KOPT-K1 (cell line): ENCODE measurements around the gene PPP5C.
"Not testable (repeated sequence)": the region's sequence is repeated elsewhere in the genome, so short reads cannot be mapped to it uniquely, and the experiment has no call there.

Experiments
- H3K27ac ChIP-seq: fragments of 200-600 bp; sonication (generic); 2 replicates; pipeline ENCODE4 v1.5.1; 2016; ENCODE audit warnings: antibody characterized with exemption, mild to moderate bottlenecking, low read depth, low read length; ENCODE audit not compliant: poor library complexity, severe bottlenecking
- H3K36me3 ChIP-seq: fragments of 200-600 bp; sonication (generic); 2 replicates; pipeline ENCODE4 v1.5.1; 2017; ENCODE audit warnings: antibody characterized with exemption, mild to moderate bottlenecking, low read length, moderate library complexity; ENCODE audit not compliant: insufficient read depth
- H3K9me3 ChIP-seq: fragments of 200-600 bp; sonication (generic); 2 replicates; pipeline ENCODE4 v1.5.1; 2017; ENCODE audit warnings: antibody characterized with exemption, low read length, mild to moderate bottlenecking; ENCODE audit not compliant: insufficient read depth, poor library complexity, severe bottlenecking

The PPP5C gene

DNA sequence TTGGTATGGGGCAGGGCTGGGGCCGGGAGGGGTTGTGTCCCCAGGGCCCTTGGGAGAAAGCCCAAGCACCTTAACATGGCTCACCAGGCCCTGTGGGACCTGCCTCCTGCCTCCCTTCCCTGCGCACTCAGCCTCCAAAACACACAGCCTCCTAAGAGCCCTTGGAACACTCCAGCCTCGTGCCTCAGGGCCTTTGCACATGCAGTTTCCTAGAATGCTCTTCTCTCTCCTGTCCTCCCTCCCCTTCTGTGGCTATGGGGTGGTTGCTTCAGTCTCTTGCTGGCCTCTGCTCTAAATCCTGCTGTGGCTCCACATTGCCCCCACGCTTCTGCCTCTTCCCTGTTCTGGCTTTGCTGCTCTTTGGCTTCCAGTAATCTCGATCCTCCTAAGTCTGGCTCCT lies 26.3 kb upstream of the PPP5C start:
- peaks cover 5% of the 10 kb centered on the region for H3K9me3 ChIP-seq
- no peak overlapping the region for H3K27ac ChIP-seq
- H3K36me3 ChIP-seq = no peaks in the 10 kb centered on the region

DNA sequence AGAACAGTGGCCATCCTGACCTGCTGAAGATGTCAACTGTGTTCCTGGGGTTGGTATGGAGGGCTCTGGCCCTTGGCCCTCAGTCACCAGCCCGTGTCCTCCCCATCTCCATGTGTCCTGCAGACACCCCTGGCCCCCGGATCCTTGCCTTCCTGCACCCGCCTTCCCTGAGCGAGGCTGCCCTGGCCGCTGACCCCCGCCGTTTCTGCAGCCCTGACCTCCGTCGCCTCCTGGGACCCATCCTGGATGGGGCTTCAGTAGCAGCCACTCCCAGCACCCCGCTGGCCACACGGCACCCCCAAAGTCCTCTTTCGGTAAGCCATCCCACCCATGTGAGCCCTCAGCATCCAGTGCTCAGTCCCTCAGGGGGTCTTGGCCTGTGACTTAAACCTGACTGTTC lies 25.2 kb upstream of the PPP5C start:
- H3K9me3 ChIP-seq = peaks cover 15% of the 10 kb centered on the region
- H3K36me3 ChIP-seq = no peaks in the 10 kb centered on the region
- H3K27ac ChIP-seq = no peak overlapping the region

DNA sequence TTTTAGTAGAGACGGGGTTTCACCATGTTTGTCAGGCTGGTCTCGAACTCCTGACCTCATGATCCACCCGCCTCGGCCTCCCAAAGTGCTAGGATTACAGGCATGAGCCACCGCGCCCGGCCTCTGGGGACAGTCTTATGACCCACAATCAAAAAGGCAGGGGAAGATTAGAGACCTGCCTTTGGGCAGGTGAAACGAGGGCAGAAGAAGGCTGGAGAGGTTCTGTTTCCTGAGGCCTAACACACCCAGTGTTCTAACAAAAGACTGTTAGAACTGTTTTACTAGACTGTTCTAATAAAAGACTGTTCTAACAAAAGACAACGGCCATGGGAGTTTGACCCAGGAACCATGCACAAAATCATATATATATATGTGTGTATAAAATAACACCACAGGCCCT lies 23.7 kb upstream of the PPP5C start:
- H3K36me3 ChIP-seq, H3K27ac ChIP-seq: not testable (repeated sequence)
- H3K9me3 ChIP-seq = peaks cover 31% of the 10 kb centered on the region

DNA sequence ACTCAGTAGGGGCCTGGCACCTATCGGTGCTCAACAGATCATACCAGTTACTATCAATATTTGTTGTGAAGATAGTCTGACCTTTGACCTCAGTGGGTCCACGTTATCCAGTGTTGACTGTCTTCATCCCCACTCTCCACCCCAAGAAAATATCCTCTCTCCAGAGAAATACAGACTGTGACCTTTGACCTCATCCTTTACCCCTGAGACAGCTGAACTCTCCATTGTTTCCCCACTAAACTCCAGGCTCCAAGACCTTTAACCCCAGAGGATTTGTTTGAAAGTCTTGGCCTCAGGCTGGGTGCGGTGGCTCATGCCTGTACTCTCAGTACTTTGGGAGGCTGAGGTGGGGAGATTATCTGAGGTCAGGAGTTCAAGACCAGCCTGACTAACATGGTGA lies 22.6 kb upstream of the PPP5C start:
- peaks cover 41% of the 10 kb centered on the region for H3K9me3 ChIP-seq
- no peak overlapping the region for H3K27ac ChIP-seq
- H3K36me3 ChIP-seq = no peaks in the 10 kb centered on the region

DNA sequence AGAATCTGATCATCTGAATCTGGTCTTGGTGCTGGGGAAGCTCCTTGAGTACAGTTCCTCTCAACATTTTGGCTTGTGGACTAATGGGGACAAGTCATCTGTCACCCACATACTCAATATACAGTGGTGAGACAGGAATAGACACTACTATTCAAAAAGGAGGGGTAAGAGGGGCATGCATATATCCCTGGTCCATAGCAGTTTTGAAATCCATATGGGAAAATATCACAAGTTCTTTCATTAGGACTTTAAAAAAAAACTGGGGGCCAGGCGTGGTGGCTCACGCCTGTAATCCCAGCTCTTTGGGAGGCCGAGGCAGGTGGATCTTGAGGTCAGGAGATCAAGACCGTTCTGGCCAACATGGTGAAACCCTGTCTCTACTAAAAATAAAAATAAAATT lies 20.3 kb upstream of the PPP5C start:
- Histone ChIP-seq H3K9me3 (peaks cover 45% of the 10 kb centered on the region), H3K27ac (no peak overlapping the region), H3K36me3 (no peaks in the 10 kb centered on the region)

DNA sequence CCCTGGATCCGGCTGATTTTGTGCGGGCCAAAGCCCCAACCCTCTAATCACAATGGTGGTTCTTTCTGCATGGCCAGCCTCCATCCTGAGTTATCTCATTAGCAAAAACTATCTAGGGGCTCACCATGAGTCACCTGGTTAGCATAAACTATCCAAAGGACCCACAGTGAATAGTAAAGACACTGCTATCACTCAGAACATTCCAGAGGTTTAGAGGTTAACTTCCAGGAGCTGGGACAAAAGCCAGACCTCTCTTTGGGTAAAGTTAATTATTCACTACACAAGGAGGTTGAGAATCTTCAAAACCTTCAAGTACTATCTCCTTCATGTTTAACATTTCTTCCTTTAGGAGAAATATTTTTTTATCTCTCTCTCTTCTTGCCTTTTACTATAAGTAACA lies 18.8 kb upstream of the PPP5C start:
- no peak overlapping the region for H3K27ac ChIP-seq

DNA sequence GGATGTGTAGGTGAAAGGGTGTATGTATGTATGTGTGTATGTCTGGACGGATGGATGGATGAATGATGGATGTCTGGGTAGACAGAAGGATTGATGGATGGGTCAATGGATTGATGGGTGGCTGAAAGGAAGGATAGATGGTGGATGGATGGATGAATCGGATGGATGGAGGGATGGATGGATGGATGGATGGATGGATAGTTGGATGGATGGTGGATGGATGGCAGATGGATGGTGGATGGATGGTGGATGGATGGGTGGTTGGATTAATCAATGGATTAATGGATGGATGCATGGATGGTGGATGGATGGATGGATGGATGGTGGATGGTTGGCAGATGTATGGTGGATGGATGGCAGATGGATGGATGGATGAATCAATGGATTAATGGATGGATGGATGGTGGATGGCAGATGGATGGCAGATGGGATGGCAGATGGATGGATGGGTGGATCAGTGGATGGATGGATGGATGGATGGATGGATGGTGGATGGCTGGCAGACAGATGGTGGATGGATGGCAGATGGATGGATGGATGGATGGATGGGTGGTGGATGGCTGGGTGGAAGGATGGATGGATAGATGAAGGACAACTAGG lies 16.5 kb upstream of the PPP5C start:
- H3K9me3 ChIP-seq = peaks cover 42% of the 10 kb centered on the region
- H3K27ac ChIP-seq = no peak overlapping the region
- H3K36me3 ChIP-seq = no peaks in the 10 kb centered on the region

More for the DNA sequence above, 18.8 kb upstream of the PPP5C start:
- H3K36me3 ChIP-seq = no peaks in the 10 kb centered on the region
- H3K9me3 ChIP-seq = peaks cover 45% of the 10 kb centered on the region

DNA sequence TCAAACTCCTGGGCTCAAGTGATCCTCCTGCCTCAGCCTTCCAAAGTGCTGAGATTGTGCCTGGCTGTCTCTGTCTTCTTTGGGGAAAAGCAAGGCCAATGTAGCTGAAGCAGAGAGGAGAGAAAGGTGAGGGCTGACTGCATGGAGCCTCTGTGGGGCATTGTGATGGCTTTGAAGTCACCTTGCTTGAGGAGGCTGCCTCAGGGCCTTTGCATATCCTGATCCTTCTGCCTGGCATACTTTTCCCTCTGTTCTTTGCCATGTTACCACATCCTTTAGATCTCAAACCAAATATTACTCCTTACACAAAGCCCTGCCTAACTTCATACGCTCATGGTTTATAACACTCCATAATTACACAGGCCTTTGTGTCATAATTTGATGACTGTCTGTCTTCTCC lies 9.4 kb upstream of the PPP5C start:
- Histone ChIP-seq H3K27ac (no peak overlapping the region), H3K36me3 (no peaks in the 10 kb centered on the region), H3K9me3 (no peaks in the 10 kb centered on the region)

DNA sequence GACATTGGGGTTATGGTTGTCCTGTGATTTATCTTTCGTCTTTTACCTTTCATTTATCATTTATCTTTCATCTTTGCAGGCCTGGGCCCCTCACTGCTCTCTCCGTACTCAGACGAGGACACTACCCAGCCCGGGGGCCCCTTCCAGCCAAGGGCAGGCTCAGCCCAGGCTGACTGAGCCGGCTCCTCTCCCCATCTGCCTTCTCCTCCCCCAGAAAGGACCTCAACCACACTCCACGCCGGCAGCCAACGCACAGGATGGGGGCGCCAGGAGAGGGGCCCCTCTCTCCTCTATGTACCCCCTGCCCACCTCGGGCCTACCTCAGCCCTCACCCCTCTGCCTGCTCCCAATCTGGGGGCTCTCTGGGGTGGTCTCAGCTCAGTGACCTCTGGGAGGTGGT lies 7.4 kb upstream of the PPP5C start:
- no peak overlapping the region for H3K27ac ChIP-seq
- no peaks in the 10 kb centered on the region for H3K36me3 ChIP-seq

DNA sequence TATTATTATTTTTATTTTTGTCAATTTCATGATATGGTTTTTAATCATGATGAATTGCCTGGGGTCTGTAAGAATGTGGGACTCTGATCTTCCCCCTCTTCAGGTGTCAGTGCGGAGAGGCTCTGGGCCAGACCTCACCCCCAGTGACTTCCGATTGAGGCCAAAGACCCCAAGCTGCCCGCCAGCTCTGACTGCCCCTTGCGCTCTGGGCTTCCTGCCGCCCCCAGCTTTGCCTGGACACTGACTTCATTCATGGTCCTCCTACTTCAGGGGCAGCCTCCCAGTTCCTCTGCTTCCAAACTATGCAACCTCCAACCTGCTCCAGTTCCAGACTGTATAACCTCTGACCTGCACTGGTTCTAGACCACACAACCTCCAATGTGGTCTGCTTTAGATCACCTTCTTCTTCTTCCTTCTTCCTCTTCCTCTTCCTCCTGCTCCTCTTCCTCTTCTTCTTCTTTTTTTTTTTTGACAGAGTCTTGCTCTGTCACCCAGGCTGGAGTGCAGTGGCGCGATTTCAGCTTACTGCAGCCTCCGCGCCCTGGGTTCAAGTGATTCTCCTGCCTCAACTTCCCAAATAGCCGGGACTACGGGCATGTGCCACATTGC lies 6.7 kb upstream of the PPP5C start:
- H3K27ac ChIP-seq = no peak overlapping the region
- no peaks in the 10 kb centered on the region for H3K36me3 ChIP-seq
- no peaks in the 10 kb centered on the region for H3K9me3 ChIP-seq

More for the DNA sequence above, 7.4 kb upstream of the PPP5C start:
- no peaks in the 10 kb centered on the region for H3K9me3 ChIP-seq

DNA sequence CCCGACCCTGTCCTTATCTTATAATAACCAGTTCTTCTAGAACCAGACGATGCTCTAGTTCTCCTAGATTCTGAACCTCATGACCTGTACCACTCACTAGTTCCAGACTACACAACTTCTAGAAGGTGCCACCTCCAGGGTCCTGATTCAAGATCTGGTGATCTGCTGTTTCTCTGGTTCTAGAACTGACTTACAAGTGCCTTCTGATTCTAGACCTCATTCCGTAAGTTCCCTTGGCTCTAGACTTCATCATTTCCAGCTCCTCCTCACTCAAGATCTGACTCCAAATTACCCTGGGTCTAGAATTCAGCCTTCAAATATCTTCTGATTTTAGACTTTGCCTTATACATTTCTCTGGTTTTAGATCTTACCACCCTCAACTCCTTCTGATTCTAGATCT lies 5.0 kb upstream of the PPP5C start:
- no peaks in the 10 kb centered on the region for H3K36me3 ChIP-seq
- no peak overlapping the region for H3K27ac ChIP-seq
- H3K9me3 ChIP-seq = no peaks in the 10 kb centered on the region

DNA sequence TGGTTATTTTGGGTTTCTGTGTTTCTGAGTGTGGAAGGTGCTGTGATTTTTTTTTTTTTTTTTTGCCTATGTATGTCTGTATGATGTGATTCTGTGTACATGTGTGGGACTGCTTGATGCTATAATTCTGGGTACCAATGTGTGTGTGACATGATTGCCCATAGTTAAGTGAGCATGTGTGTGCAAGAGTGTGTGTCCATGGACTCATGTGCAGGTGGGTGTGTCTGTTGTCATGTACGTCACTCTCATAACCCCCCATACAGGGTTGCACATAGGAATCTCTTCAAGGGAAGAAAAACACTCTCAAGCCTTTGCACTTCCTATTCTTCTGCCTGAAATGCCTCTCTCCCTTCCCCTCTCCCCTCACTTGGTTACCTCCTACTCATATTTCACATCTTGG lies 2.5 kb upstream of the PPP5C start:
- H3K27ac ChIP-seq = no peak overlapping the region
- peaks cover 2% of the 10 kb centered on the region; the same call in 1 of the 2 replicates for H3K36me3 ChIP-seq
- H3K9me3 ChIP-seq = no peaks in the 10 kb centered on the region

DNA sequence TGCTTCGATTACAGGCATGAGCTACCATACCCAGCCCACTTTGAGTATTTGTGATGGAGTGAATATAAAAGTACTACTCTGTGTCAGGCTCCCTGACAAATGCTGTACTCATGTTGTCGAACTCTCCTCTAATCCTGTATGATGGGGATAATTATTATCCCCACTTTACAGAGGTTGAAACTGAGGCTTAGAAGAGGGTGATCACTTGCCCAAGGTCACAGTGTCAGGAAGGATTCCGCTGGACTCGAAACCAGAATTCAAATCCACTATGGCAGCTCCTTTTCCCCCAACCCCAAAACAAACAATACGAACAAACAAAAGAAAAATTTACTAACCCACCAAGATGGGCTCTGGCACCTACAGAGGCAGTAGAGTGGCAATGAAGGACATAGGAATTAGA lies 1.7 kb upstream of the PPP5C start:
- Histone ChIP-seq H3K27ac (no peak overlapping the region), H3K36me3 (peaks cover 4% of the 10 kb centered on the region; the same call in 1 of the 2 replicates), H3K9me3 (no peaks in the 10 kb centered on the region)

DNA sequence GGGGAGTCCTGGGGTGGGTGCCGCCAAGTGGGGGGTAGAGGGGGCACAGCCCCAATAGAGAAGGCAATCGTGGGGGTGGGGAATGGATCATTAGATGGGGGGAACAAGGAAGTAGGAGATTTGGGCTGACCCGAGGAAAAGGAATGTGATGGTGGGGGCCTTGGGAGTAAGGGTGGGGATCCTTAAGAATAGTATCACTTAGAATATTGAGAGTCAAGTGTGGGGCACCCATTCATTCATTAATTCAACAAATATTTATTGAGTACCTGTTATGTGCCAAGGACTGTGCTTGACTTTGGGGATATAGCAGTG lies 641 bp downstream of the PPP5C start:
- H3K36me3 ChIP-seq = peaks cover 17% of the 10 kb centered on the region
- no peaks in the 10 kb centered on the region for H3K9me3 ChIP-seq
- peak overlapping the region; percentile 93 for H3K27ac ChIP-seq

DNA sequence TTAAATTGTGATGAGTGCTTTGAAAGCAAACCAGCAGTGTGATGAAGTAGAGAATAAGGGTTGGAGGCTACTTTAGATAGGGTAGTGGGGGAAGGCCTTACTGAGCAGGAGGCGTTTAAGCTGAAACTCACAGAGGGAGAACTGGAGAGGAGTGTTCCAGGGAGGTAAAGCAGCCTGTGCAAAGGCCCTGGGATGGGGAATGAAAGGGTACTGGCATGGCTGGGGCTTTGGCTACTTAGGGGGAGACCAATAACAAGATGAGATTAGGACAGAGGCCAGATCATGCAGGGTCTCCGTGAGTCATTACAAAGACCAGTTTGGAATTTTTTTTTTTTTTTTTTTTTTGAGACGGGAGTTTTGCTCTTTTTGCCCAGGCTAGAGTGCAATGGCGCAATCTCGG lies 1.1 kb downstream of the PPP5C start:
- H3K9me3 ChIP-seq = no peaks in the 10 kb centered on the region
- no peak overlapping the region for H3K27ac ChIP-seq
- H3K36me3 ChIP-seq = peaks cover 20% of the 10 kb centered on the region

DNA sequence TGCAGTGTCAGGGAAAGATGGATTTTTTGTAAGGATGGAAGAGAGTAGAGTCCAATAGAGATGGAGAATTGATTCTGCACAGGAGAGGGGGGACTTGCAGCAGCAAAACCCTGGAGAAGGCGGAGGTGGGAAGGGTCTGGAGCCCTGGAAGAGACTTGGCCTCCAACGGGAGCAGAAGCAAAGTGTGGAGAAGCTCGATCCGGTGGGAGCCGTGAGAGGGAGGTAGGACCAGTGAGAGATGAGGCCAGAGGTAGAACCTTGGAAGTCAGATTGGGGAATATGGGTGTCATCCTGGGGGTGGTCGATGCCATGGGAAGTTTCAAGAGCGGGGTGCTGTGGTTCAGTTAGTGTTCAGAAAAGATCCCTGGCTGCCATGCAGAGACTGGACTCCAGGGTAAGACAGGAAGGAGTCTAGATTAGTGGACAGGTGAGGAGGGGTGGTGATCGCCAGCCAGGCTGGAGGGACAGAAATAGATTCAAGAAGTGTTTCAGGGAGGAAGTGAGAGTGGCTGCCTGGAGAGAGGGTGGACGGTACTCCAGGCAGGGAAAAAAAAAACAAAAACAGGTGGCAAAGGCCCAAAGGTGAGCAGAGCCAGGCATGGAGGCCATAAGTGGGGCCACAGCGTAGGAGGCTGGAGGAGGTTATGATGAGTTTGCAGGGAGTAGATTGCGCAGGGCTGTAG lies 2.6 kb downstream of the PPP5C start:
- Histone ChIP-seq H3K36me3 (peaks cover 34% of the 10 kb centered on the region), H3K27ac (no peak overlapping the region)

More for the DNA sequence above, 2.6 kb downstream of the PPP5C start:
- no peaks in the 10 kb centered on the region for H3K9me3 ChIP-seq
